NCI-H460 (cell line): ENCODE data around the gene ISLR2. TPM values are rescaled to one million over a fixed set of nuclear protein-coding genes. Genes with fewer than 3 reads are reported as not detected.

Experiments
- DNase-seq: peaks from one replicate; pipeline ENCODE4 v3.0.0-alpha.2; 2016; ENCODE audit warnings: low read depth; ENCODE audit errors: extremely low read depth
- total RNA-seq: library from RNA; depleted of rRNA; stranded (reverse); fragments of >200 nt; shearing (Covaris generic); gene quantifications from 2 replicates; pipeline ENCODE4 v1.2.3, GENCODE V29; 2014

ISLR2 gene
- total RNA-seq, 1 experiment from 2014 or later = not detected

DNA sequence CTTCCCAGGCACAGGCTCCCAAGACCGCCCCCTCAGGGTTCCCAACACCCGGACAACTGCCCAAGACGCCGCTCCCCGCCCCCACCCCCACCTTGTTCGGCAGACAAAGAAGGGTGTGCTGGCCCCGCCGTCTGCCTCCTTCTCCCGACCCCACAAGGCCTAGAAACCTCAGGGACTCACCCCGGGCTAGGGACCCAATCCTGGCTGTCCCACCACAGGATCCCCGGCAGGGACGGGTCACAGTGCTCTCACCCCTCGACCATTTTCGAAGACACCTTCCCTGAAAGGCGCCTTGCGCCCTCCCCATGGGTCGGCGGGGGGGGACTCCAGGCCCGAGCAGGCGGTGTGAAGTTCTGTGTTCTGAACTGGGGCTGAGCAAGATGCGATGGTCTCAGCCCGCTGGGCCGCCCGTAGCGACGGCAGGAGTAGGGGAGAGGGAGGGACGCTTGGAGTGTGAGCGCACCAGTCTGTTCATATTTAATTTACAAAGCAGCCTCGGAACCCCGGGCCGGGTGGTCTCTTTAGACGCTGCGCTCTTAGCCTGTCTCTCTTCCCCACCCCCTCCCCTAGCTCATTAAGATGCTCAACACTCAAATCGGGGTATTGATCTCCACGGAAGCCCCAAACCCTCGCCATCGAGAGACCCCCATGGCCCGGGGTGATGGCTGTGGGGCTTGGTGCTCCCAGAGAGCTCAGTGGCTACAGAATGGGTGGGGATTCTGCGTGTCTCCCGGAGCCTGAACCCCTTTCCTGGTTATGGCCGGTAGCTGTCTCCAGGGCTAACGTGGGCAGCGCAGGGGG, 1.4 kb upstream of the ISLR2 start:
- no peak for DNase-seq

DNA sequence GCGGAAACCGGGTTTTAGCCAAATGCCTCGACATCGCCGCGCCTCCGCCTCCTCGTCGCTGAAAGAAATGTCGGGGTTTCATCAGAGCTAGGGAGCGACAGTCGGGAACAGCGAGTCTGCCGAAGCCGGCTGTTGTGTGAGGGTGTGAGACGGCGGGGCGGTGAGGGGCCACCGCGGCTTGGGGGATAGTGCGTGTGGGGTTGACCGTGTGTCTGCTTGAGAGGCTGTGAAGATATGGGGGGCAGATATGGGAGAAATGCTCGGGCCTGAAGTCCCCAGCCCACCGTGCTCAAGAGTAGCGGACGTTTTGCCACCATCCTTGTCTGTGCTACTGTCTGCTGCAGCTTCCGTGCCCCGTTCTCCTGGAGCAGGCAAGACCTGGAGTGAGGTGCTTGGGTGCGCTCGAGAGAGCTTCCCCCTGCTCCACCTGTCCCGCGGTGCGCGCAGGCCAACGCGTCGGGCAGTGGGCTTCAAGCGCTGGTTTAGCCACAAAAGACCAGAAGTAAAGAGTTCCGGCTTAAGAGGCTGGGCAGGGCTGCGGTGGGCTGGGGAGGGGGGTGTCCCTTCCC, 716 bp upstream of the ISLR2 start:
- DNase-seq = no peak

DNA sequence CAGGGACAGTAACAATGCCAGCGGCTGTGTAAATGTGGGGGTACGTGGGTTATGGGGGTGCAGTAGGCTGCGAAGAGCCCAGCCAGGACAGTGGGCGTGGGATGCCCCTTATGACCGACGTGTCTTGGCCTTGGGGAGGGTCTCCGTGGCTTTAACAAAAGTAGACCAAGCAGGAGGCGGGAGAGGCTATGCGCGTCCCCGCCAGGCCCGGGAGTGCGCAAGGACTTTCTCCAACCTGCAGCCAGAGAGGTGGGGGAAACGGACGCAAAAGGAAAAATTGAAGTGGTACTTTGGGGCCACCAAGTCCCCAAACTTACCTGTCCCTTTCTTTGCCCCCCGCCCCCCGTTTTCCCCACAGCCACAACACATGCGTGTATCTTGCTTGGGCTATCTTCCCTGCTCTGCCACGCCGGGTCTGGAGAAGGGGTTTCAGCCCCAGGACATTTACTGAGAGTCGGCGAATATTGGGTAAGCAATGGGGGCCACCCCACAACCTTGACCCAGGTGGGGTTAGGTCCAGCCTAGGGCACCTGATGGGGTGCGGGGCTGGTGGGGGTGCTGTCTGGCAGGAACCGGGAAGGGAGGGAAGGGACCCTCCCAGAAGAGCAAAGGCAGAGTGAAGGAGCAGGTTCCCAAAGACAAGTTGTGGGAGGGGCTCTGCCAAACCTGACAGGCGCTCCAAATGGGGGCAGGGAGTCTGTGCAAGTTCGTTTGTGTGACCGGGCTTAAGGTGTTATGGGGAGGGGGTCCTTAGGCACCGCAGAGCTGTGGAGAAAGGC, 652 bp downstream of the ISLR2 start:
- no peak for DNase-seq

DNA sequence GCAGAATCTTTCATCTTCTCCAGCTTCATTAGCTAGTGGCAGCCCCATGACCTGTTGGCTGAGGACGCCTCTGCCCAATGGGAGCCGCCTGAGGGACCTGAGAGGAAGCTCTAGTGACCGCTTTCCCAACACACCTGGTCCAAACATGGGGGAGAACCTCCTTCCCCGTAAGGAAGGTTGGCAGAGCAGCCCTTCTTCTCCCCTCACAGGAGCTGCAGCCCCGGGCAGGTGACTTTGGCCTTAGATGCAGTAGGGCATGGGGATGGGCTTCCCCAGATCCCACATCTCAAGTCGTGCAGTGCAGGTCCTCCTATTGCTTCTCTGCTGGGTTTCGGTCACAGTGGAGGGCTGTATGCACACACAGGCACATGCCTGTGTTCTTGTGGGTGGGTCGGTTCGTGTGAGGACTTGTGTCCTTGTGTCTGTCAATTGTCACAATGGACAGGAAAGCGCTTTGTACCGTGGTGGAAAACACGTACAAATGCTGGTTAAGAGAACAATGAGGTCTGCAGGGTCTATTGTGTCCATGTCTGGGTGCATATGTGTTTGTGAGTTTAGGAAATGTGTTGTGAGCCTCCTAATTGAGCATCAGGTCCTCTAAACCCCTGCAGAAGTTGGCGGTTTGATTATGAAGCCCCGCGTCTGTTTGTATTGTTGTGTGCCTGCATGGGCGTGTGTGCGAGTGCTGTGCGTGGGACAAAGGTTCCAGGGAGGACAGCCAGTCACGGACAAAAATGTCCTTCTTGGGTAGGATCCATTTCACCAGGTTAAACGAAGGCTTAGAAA, 1.4 kb downstream of the ISLR2 start:
- DNase-seq = no peak

DNA sequence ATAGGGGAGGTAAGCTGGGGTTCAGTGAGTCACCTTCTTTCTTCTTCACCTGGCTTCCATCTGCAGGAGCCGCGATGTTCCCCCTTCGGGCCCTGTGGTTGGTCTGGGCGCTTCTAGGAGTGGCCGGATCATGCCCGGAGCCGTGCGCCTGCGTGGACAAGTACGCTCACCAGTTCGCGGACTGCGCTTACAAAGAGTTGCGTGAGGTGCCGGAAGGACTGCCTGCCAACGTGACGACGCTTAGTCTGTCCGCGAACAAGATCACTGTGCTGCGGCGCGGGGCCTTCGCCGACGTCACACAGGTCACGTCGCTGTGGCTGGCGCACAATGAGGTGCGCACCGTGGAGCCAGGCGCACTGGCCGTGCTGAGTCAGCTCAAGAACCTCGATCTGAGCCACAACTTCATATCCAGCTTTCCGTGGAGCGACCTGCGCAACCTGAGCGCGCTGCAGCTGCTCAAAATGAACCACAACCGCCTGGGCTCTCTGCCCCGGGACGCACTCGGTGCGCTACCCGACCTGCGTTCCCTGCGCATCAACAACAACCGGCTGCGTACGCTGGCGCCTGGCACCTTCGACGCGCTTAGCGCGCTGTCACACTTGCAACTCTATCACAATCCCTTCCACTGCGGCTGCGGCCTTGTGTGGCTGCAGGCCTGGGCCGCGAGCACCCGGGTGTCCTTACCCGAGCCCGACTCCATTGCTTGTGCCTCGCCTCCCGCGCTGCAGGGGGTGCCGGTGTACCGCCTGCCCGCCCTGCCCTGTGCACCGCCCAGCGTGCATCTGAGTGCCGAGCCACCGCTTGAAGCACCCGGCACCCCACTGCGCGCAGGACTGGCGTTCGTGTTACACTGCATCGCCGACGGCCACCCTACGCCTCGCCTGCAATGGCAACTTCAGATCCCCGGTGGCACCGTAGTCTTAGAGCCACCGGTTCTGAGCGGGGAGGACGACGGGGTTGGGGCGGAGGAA, 2.6 kb downstream of the ISLR2 start:
- no peak for DNase-seq

DNA sequence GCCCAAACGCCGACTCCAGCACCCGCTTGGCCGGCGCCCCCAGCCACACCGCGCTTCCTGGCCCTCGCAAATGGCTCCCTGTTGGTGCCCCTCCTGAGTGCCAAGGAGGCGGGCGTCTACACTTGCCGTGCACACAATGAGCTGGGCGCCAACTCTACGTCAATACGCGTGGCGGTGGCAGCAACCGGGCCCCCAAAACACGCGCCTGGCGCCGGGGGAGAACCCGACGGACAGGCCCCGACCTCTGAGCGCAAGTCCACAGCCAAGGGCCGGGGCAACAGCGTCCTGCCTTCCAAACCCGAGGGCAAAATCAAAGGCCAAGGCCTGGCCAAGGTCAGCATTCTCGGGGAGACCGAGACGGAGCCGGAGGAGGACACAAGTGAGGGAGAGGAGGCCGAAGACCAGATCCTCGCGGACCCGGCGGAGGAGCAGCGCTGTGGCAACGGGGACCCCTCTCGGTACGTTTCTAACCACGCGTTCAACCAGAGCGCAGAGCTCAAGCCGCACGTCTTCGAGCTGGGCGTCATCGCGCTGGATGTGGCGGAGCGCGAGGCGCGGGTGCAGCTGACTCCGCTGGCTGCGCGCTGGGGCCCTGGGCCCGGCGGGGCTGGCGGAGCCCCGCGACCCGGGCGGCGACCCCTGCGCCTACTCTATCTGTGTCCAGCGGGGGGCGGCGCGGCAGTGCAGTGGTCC, 3.5 kb downstream of the ISLR2 start:
- DNase-seq = no peak

DNA sequence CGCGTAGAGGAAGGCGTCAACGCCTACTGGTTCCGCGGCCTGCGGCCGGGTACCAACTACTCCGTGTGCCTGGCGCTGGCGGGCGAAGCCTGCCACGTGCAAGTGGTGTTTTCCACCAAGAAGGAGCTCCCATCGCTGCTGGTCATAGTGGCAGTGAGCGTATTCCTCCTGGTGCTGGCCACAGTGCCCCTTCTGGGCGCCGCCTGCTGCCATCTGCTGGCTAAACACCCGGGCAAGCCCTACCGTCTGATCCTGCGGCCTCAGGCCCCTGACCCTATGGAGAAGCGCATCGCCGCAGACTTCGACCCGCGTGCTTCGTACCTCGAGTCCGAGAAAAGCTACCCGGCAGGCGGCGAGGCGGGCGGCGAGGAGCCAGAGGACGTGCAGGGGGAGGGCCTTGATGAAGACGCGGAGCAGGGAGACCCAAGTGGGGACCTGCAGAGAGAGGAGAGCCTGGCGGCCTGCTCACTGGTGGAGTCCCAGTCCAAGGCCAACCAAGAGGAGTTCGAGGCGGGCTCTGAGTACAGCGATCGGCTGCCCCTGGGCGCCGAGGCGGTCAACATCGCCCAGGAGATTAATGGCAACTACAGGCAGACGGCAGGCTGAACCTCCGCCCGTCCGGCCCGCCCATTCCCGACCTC, 4.1 kb downstream of the ISLR2 start:
- no peak for DNase-seq

DNA sequence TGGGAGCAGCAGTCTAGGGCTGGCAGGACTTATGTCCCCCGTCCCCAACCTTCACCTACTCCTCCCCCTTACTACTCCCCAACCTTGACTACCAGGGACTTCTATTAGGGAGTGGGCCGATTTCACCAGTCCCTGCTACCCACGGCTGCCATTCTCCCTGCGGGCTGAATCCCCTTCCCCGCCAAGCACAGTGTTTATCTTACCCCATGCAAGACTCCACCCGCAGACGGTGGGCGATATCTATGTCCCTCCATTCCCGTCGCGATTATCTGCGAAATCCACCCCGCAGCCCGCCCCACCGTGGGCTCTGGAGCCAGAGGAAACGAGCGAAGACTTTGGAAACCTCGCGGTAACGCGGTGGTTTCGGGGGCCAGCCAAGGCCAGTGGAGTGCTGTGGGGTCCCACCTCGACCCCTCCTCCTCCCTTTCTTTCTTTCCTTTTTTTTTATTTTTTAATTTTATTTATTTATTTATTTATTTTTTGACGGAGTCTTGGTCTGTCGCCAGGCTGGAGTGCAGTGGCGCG, 4.7 kb downstream of the ISLR2 start:
- no peak for DNase-seq

DNA sequence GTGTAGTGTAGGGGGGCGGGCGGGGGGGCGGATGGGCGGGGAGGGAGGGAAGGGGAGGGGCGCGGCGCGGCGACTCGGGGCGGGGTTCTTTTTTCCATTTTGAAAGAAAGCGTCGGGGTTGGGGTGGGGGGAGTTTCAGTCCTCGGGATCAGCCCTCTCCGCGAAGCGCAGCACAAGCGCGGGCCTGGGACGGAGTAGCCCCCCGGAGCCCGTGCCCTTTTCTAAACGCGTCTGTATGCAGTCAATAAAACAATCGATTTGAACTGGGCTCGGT, 6.1 kb downstream of the ISLR2 start:
- no peak for DNase-seq

DNA sequence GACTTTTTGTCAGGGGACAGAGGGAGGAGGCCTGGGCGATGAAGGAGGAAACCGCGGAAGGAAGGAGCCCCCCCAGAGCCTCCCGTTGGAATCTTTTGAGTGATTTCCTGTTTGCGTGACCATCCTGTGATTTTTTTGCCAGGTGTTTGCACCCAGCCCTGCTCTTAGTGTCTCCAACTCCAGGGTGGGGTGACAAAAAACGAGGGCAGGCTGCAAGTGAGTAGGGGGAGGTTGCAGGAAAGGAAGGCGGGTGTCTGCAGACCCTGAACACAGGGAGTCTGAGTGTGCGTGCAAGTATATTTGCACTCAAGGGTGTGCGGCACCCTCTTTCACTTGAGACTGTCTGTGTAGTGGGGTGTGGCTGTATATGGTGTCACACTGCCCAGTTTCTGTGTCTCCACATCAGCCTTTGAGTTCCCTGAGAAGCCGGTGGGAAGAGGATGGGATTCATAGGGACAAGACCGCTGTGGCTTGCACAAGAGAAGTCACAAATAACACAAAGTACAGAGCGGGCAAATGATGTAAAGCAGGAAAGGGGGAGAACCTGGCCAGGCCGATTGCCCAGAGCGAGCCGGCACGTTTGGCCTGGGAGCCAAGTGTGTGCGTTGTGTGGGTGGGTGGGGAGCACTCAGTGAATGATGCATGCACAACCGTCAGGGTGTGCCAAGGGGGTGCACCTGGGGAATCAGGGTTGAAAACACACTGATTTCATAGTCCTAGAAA, 6.6 kb downstream of the ISLR2 start:
- no peak for DNase-seq

DNA sequence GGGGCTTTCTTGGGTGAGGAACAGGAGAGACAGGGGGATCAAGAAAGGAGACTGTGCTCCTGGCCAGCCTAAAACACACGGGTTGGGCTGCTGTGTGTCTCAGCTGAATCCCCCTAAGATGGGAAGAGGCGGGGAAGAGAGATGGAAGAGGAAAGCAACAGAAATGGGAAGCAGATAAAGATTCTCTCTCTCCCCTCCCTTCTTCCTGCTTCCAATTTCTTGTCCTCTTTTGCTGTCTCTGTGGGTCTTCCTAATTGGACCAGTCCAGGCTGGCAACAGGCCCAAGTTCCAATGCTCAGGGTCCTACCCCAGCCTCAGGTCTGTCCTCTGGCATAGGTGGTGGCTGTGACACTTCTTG, 7.1 kb downstream of the ISLR2 start:
- no peak for DNase-seq

DNA sequence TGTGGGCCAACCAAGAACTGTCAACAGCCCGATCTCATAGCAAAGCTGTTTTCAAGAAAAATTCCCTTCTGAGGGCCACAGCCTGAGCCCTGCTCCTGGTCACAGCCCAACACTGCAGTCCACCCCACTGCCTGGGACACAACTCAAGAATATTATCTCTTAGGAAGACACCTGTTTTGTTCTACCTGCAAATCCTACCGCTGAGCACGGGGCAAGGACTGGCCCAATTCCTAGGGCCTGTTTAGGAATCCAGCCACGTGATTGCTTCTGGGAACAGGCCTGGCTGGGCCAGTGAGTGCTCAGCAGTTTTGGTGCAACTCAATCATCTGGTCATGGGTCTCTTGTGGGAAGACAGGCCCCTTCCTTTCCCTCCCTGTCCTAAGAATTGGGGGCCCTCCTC, 8.3 kb downstream of the ISLR2 start:
- DNase-seq = no peak

DNA sequence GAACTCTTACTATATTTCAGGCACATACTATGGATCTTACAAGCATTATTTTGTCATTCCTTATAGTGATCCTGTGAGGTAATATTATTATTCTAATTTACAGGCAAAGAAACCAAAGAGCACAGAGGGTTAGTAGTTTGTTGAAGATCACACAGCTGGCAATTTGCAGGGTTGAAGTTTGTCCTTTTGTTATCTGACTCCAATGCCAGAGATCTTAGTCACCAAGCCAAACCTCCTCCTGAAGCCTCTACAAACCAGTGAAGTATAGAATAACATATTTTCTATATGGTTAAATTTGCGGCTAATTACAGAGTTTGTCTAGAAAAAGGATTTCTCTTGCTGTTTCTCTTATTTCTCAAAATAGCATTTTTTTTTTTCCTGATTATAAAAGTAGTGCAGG, 11.2 kb downstream of the ISLR2 start:
- no peak for DNase-seq

DNA sequence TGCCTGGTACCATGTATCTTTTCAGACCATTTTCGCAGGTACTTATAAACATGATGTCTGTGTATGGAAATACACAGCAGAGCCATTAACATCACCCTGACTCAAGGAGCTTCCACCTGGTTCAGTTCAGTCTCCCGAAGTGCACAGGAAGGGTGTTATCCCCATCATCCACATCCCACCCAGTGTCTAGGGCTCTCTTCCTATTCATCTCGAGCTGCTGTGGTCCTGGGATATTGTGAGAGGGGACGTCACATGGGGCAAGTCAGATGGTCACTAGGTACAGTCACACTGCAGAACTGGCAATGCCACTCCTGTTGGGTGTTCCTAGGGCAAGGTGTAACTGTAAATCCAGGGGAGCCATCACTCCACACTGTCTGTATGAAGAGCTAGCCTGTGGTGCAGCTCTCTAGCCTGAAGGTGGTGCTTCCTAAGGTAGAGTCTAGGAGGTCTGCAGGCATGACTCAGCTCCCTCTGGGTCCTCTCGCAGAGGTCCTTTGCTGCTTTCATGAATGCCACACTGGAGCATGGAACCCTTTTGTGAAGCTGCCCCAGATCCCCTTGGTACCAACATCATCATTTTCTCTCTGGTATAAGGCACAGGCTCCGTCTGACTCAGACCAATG, 13.9 kb downstream of the ISLR2 start:
- no peak for DNase-seq

DNA sequence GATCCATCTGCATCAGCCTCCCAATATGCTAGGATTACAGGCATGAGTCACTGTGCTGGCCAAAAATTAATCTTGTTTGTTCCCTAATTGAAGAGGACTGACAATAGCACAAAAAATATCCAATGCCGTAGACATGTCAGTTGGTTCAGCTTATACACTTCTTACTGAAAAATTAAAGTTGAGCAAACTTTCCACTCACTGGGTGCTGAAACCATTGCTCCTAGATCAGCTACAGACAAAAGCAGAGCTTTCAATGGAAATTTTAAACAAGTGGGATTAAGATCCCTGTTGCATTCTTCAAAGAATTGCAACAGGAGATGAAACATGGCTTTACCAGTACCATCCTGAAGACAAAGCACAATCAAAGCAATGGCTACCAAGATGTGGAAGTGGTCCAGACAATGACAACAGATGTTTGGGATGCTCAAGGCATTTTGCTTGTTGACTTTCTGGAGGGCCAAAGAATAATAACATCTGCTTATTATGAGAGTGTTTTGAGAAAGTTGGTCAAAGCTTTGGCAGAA, 16.0 kb downstream of the ISLR2 start:
- no peak for DNase-seq

DNA sequence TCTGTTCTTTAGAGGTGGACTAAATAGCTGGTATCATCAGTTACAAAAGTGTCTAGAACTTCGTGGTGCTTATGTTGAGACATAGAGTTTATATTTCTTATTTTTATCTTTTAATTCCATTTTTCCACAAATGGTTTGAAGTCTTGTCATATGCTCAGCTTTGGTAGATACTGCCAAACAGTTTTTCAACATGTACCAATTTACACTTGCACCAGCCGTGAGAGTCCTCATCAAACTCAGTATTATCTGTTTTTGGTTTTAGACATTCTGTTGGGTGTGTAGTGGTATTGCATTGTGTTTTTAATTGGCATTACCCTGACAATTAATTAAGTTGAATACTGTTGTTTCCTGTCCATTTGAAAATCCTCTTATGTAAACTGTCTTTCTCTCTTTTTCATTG, 16.7 kb downstream of the ISLR2 start:
- no peak for DNase-seq

DNA sequence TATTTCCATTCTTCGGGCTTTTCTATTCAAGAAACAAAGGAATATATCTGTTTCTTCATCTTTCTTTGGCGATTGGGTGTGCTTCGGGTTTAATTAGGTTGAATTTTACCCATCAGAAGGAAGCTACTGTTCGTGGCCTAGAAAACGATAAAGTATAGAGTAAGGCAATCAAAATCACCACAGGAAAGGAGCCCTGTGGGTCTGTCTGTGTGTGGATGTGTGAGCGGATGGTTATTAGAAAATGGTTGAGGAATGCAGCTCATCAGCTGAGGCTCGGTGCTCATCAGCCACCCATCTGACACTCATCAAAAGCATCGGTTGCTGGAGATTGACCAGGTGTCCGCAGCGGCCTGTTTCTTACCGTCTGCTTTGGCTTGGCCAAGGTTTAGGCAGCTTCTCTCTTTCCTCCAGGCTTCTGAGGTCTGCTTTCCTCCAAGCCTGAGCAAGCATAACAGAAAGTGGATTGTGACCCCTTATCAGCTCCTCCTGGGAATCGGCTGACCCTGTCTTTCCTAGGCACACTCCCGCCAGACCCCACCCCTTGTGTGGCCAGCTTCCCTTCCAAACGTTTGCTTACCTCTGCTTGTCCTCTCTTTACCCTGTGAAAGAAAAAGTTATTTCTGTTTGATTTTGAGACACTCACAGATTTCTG, 25.5 kb downstream of the ISLR2 start:
- DNase-seq = no peak
